Heart left ventricle (tissue), 16 donors: Measurements from ENCODE around the gene ETF1. TPM values are rescaled to one million over a fixed set of nuclear protein-coding genes. Genes with fewer than 3 reads are reported as not detected.
A peak's percentile ranks its signal among the peaks of the same experiment; 100 is the strongest.

ENCODE experiments used
- ATAC-seq, 4 donors: fragments of 200-7000 bp; cut with Tn5 transposase; one replicate each; pipeline ENCODE4 v1.9.1; 2020 to 2022; ENCODE audit warnings: moderate library complexity in 4 of 4, mild to moderate bottlenecking in 3 of 4, moderate number of reproducible peaks in 1 of 4
- DNase-seq, 5 donors: peaks; one replicate each; pipeline ENCODE4 v3.0.0-alpha.2; 2020
- H3K27ac ChIP-seq, 12 donors: fragments of 200-600 bp; sonication (generic) in 4 of 12; one replicate each; pipeline versions ENCODE4 v1.5.0 to v1.8.0; 2016 to 2022; ENCODE audit warnings: mild to moderate bottlenecking in 2 of 12
- H3K27me3 ChIP-seq, 9 donors: fragments of 200-600 bp; sonication (generic) in 2 of 9; one replicate each; pipeline versions ENCODE4 v1.5.1 to v1.8.0; 2016 to 2022; ENCODE audit warnings: mild to moderate bottlenecking in 3 of 9
- H3K36me3 ChIP-seq, 9 donors: fragments of 200-600 bp; sonication (generic) in 2 of 9; one replicate each; pipeline versions ENCODE4 v1.5.0 to v1.8.0; 2018 to 2022; ENCODE audit warnings: mild to moderate bottlenecking in 2 of 9
- H3K4me1 ChIP-seq, 12 donors: fragments of 200-600 bp; sonication (generic) in 4 of 12; one replicate each; pipeline versions ENCODE4 v1.5.0 to v1.8.0; 2016 to 2022; ENCODE audit warnings: mild to moderate bottlenecking in 3 of 12
- H3K4me3 ChIP-seq, 12 donors: fragments of 200-600 bp; sonication (generic) in 4 of 12; one replicate each; pipeline versions ENCODE4 v1.5.0 to v1.8.0; 2017 to 2022; ENCODE audit warnings: mild to moderate bottlenecking in 9 of 12, moderate library complexity in 4 of 12
- H3K9me3 ChIP-seq, 12 donors: fragments of 200-600 bp; sonication (generic) in 4 of 12; one replicate each; pipeline versions ENCODE4 v1.5.0 to v1.8.0; 2016 to 2022; ENCODE audit warnings: mild to moderate bottlenecking in 1 of 12
- POLR2A ChIP-seq, 2 donors: fragments of 450-650 bp; IDR thresholded peaks; one replicate each; pipeline ENCODE4 v1.6.1; 2017; ENCODE audit warnings: antibody characterized with exemption in 2 of 2, mild to moderate bottlenecking in 2 of 2, moderate library complexity in 2 of 2
- WGBS, 4 donors: extraction: QIAGEN DNeasy Blood & Tissue Kit in 2 of 4; methylation state at CpG; one replicate each; pipeline versions ENCODE4 v1.1.5 to v1.1.7; 2013 to 2018; 5-methylcytosine and 5-hydroxymethylcytosine counted together
- intact Hi-C, 10 donors: fragments of 100-400 bp; cut with DNase I; formaldehyde crosslinking; loops; one replicate each; pipeline versions ENCODE4 v1.11.1 to v1.14.2; 2022
- polyA plus RNA-seq, 2 donors: library from polyadenylated mRNA; stranded (reverse); fragments of 200-250 nt; gene quantifications; one replicate each; pipeline ENCODE4 v1.2.3, GENCODE V29; 2013
- total RNA-seq, 9 donors: library from RNA; depleted of rRNA in 2 of 9; stranded (reverse); fragments of >200 nt in 2 of 9; fragmentation: NEBNext Ultra II Directional in 3 of 9; extraction: Animal tissue kit (Norgen Biotek cat#: 25700) in 3 of 9; gene quantifications; one replicate each; pipeline versions ENCODE4 v1.1.0 to v1.2.4, GENCODE V29; 2016 to 2023
- TF ChIP-seq, protein P1 (sequence below), 12 donors: fragments of 200-600 bp; sonication (generic) in 4 of 12; IDR thresholded peaks; one replicate each; pipeline versions ENCODE4 v1.5.0 to v1.8.0; 2018 to 2022; ENCODE audit warnings: antibody characterized with exemption in 12 of 12, mild to moderate bottlenecking in 5 of 12
- donor health status: ischemic (EF 13 %, LVEDD 7.1; RV severe dilation, severe dysfunction).
- donor health status: healthy with polysubstance abuse.
- donor health status: DM: no; HTN: yes; CAD: no.
- donor health status: DM: no; HTN: no; CAD: no.
- donor health status: ischemic (EF 25% LVEDD 6.9; RV normal size, moderate dysfunction).
- donor health status: ischemic (EF 25% LVEDD 5.7; RV mildly dilated, moderate dysfunction).
- donor health status: healthy.
- donor health status: DM: yes; HTN: yes; CAD: no.
- donor health status: ischemic (EF 35%, LVEDD 5.7; RV mildly dilated, moderate dysfunction).
- donor health status: nonischemic (EF 11% LVEDD 7.7; RV severe dilation, severe dysfunction).
- donor health status: DM: yes; HTN: yes; CAD: no.
- donor health status: PGD.
- donor health status: ischemic (EF 29% LVEDD 5.4; RV normal size, mild dysfunction).
- donor health status: nonischemic (EF 23%, LVEDD 6.1; RV moderate dilation, normal function).

ETF1 gene
- total and polyA plus RNA-seq, 11 donors: 19.0 to 116 (median 81.8) TPM

DNA sequence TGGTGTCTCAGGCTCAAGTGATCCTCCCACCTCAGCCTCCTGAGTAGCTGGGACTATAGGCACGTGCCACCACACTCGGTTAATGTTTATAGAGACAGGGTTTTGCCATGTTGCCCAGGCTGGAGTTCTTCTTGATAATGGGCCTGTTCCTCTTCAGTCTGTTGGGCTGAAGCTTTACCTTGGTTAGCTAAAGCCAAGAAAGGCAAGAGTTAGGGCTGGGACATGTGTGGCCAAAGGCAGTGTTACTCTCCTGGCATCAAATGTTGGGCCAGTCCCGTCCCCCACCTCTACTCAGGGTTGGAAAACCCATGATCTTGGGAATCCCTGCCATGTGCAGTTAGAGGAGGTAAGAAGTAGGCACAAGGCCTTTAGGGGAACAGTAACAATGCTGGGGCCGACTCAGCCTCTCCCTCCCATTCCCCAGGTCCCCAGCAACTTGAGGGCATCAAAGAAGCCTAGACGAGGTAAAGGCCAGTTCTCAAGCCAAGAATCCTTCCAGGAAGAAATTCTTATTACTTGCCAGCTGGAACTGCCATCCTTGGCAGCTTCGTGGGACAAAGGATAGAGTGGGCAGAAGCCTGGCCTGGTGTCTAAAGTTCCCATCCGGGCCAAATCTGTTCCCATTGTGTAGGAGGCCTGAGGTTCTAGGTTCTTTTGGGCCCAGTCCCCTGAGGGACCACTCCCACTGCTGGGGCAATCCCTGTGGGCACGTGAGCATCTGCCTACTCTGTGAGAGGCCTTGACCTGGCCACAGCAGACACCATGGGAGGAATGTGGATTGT lies 73.3 kb downstream of the ETF1 start:
- intact Hi-C loops: loop anchor here in 1 of 10 donors (5.0 kb wide), 1 partner anchor 33 kb away; no protein-coding TSS in a partner anchor
- H3K36me3 ChIP-seq: peaks cover 0 to 25% (median 16%) of the 10 kb centered on the region in 9 donors
- ATAC-seq: peak in 2 of 4 donors; percentile 19 to 28
- no peaks in the 10 kb centered on the region for H3K9me3 ChIP-seq
- no peak overlapping the region for H3K4me3 ChIP-seq
- H3K27me3 ChIP-seq: no peaks in the 10 kb centered on the region
- 70 to 77% (median 71%) methylated on average over 7 to 8 of the region's 8 CpGs for WGBS, 4 donors
- DNase-seq: no peak
- TF ChIP-seq POLR2A (IDR thresholded peaks at IDR 0.05): no peak
- TF ChIP-seq, protein P1, sequence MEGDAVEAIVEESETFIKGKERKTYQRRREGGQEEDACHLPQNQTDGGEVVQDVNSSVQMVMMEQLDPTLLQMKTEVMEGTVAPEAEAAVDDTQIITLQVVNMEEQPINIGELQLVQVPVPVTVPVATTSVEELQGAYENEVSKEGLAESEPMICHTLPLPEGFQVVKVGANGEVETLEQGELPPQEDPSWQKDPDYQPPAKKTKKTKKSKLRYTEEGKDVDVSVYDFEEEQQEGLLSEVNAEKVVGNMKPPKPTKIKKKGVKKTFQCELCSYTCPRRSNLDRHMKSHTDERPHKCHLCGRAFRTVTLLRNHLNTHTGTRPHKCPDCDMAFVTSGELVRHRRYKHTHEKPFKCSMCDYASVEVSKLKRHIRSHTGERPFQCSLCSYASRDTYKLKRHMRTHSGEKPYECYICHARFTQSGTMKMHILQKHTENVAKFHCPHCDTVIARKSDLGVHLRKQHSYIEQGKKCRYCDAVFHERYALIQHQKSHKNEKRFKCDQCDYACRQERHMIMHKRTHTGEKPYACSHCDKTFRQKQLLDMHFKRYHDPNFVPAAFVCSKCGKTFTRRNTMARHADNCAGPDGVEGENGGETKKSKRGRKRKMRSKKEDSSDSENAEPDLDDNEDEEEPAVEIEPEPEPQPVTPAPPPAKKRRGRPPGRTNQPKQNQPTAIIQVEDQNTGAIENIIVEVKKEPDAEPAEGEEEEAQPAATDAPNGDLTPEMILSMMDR (IDR thresholded peaks at IDR 0.05): no peak
- peaks cover 0 to 29% (median 19%) of the 10 kb centered on the region in 12 donors for H3K4me1 ChIP-seq
- H3K27ac ChIP-seq: no peak overlapping the region

DNA sequence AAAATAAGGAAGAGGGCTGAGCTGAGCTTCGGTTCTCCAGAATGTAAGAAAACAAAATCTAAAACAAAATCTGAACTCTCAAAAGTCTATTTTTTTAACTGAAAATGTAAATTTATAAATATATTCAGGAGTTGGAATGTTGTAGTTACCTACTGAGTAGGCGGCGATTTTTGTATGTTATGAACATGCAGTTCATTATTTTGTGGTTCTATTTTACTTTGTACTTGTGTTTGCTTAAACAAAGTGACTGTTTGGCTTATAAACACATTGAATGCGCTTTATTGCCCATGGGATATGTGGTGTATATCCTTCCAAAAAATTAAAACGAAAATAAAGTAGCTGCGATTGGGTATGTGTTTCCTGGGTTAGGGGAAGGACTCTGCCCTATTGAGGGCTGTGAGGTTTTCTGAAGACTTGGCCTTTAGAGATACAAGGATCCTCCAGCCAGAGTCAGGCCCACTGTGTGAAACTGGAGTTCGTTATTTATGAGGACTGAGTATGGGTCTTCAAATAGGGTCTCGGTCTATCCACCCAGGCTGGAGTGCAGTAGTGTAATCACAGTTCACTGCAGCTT lies 74.0 kb downstream of the ETF1 start:
- ATAC-seq (no peak), DNase-seq (no peak)
- no peak overlapping the region for H3K27ac ChIP-seq
- no peaks in the 10 kb centered on the region for H3K9me3 ChIP-seq
- 87 to 92% (median 89%) methylated on average over 8 of the region's 8 CpGs for WGBS, 4 donors
- TF ChIP-seq POLR2A (IDR thresholded peaks at IDR 0.05): no peak
- TF ChIP-seq, protein P1 (IDR thresholded peaks at IDR 0.05): no peak
- H3K27me3 ChIP-seq: no peaks in the 10 kb centered on the region
- H3K4me1 ChIP-seq: peaks cover 0 to 32% (median 22%) of the 10 kb centered on the region in 12 donors
- peaks cover 0 to 25% (median 16%) of the 10 kb centered on the region in 9 donors for H3K36me3 ChIP-seq
- intact Hi-C loops: loop anchor here in 2 of 10 donors (1.0 to 5.0 kb wide), 2 partner anchors 22 to 33 kb away; no protein-coding TSS in a partner anchor
- peak overlapping the region in 3 of 12 donors; percentile 68 to 92 (median 81) for H3K4me3 ChIP-seq

DNA sequence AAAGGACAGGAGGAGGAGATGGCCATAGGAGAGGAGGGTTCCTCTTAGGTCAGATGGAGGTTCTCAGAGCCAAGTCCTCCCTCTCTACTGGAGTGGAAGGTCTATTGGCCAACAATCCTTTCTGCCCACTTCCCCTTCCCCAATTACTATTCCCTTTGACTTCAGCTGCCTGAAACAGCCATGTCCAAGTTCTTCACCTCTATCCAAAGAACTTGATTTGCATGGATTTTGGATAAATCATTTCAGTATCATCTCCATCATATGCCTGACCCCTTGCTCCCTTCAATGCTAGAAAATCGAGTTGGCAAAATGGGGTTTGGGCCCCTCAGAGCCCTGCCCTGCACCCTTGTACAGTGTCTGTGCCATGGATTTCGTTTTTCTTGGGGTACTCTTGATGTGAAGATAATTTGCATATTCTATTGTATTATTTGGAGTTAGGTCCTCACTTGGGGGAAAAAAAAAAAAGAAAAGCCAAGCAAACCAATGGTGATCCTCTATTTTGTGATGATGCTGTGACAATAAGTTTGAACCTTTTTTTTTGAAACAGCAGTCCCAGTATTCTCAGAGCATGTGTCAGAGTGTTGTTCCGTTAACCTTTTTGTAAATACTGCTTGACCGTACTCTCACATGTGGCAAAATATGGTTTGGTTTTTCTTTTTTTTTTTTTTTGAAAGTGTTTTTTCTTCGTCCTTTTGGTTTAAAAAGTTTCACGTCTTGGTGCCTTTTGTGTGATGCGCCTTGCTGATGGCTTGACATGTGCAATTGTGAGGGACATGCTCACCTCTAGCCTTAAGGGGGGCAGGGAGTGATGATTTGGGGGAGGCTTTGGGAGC lies 74.7 kb downstream of the ETF1 start:
- Histone ChIP-seq H3K27ac (no peak overlapping the region), H3K27me3 (no peaks in the 10 kb centered on the region), H3K4me3 (peak overlapping the region in 9 of 12 donors; percentile 68 to 94 (median 85)), H3K36me3 (peaks cover 0 to 25% (median 16%) of the 10 kb centered on the region in 9 donors), H3K9me3 (no peaks in the 10 kb centered on the region), H3K4me1 (peaks cover 0 to 39% (median 24%) of the 10 kb centered on the region in 12 donors)
- TF ChIP-seq POLR2A (IDR thresholded peaks at IDR 0.05): no peak
- TF ChIP-seq, protein P1 (IDR thresholded peaks at IDR 0.05): no peak
- 86 to 91% (median 90%) methylated on average over 7 of the region's 7 CpGs for WGBS, 4 donors
- intact Hi-C loops: loop anchor here in 2 of 10 donors (1.0 to 5.0 kb wide), 2 partner anchors 23 to 34 kb away; no protein-coding TSS in a partner anchor
- DNase-seq (no peak), ATAC-seq (no peak)
